Measurements from ENCODE around the gene SPRYD3.

SPRYD3 gene

DNA sequence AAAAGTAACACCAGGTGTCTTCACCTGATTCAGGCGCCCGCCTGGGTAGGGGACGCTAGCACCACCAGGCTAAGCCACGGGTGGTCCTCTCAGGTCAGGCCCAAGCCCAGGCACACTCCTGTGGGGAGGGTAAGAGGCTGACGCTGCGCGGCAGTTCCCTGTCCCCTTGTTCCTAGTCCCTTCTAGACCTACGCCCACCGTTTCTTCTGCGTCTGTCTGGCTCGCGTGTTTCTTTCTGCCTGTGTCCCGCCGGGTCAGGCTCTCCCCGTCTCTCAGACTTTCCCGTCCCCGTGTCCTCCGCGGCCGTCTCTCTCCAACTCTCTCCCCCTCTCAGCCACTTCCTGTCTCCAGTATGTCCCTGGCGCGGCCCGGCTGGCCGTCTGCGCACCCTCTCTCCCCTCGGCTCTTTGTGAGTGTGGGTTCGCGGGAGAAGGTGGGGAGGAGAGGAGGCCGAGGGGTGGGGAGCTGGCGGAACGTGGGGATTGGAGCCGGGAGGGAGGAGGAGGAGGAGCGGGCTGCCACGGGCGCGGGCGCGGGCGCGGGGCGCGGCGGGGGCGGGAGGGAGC lies 32.5 kb downstream of the SPRYD3 start (continued):
- TF ChIP-seq ZNF596 (tag by site-specific recombination; IDR thresholded peaks at IDR 0.05) (no peak), ZNF311 (tag by site-specific recombination; IDR thresholded peaks at IDR 0.05; ENCODE audit: borderline replicate concordance) (no peak), ZNF341 (tag by site-specific recombination; IDR thresholded peaks at IDR 0.05; ENCODE audit: low read depth) (peak; percentile 62), KLF8 (tag by site-specific recombination; IDR thresholded peaks at IDR 0.05) (peak; percentile 76), ZFHX2 (tag by site-specific recombination; conservative IDR thresholded peaks at IDR 0.05) (peak; percentile 83), ZBTB7A (tag by site-specific recombination; IDR thresholded peaks at IDR 0.05; ENCODE audit: low read depth) (0 out of 2 replicates have a peak, but pooled peaks have one; percentile 16), ZXDB (tag by site-specific recombination; IDR thresholded peaks at IDR 0.05) (peak; percentile 66), ZNF571 (tag by site-specific recombination; IDR thresholded peaks at IDR 0.05) (no peak), ZNF76 (tag by site-specific recombination; IDR thresholded peaks at IDR 0.05; ENCODE audit: borderline replicate concordance, low read depth) (peak; percentile 51; the same call in 1 of the 2 replicates), HOXC10 (CRISPR knock-in tag; IDR thresholded peaks at IDR 0.05) (no peak), ZNF223 (tag by site-specific recombination; IDR thresholded peaks at IDR 0.05) (no peak), ZBTB17 (tag by site-specific recombination; IDR thresholded peaks at IDR 0.05) (peak; percentile 60), KLF16 (tag by site-specific recombination; IDR thresholded peaks at IDR 0.05) (peak; percentile 69), ZNF362 (tag by site-specific recombination; IDR thresholded peaks at IDR 0.05) (no peak), KLF9 (tag by site-specific recombination; IDR thresholded peaks at IDR 0.05; ENCODE audit: low read depth) (0 out of 2 replicates have a peak, but pooled peaks have one; percentile 34), ZNF777 (tag by site-specific recombination; IDR thresholded peaks at IDR 0.05; ENCODE audit: borderline replicate concordance) (peak; percentile 75; the same call in 1 of the 2 replicates), ZNF843 (tag by site-specific recombination; IDR thresholded peaks at IDR 0.05) (no peak; the same call in 1 of the 2 replicates), ZFP69B (tag by site-specific recombination; IDR thresholded peaks at IDR 0.05) (peak; percentile 71), PRDM6 (tag by site-specific recombination; IDR thresholded peaks at IDR 0.05) (no peak), CTCF (tag by site-specific recombination; IDR thresholded peaks at IDR 0.05) (peak; percentile 22; the same call in 1 of the 2 replicates), ZNF121 (tag by site-specific recombination; IDR thresholded peaks at IDR 0.05) (no peak), KLF1 (tag by site-specific recombination; IDR thresholded peaks at IDR 0.05) (peak; percentile 55), ZNF24 (tag by site-specific recombination; IDR thresholded peaks at IDR 0.05) (peak; percentile 70), ZNF837 (tag by site-specific recombination; IDR thresholded peaks at IDR 0.05) (no peak), ZNF19 (tag by site-specific recombination; IDR thresholded peaks at IDR 0.05; ENCODE audit: low read depth) (no peak), SP7 (tag by site-specific recombination; IDR thresholded peaks at IDR 0.05) (peak; percentile 67), ZNF214 (tag by site-specific recombination; IDR thresholded peaks at IDR 0.05; ENCODE audit: borderline replicate concordance) (no peak), ZEB2 (tag by site-specific recombination; IDR thresholded peaks at IDR 0.05) (peak; percentile 78; the same call in 1 of the 2 replicates), GLIS1 (tag by site-specific recombination; IDR thresholded peaks at IDR 0.05) (peak; percentile 82), ZNF610 (tag by site-specific recombination; IDR thresholded peaks at IDR 0.05; ENCODE audit: borderline replicate concordance) (no peak), SP2 (tag by site-specific recombination; IDR thresholded peaks at IDR 0.05) (peak; percentile 63), ZNF529 (tag by site-specific recombination; IDR thresholded peaks at IDR 0.05; ENCODE audit: insufficient replicate concordance) (no peak), ZNF664 (tag by site-specific recombination; IDR thresholded peaks at IDR 0.05) (no peak)
- TF ChIP-seq, protein P1, sequence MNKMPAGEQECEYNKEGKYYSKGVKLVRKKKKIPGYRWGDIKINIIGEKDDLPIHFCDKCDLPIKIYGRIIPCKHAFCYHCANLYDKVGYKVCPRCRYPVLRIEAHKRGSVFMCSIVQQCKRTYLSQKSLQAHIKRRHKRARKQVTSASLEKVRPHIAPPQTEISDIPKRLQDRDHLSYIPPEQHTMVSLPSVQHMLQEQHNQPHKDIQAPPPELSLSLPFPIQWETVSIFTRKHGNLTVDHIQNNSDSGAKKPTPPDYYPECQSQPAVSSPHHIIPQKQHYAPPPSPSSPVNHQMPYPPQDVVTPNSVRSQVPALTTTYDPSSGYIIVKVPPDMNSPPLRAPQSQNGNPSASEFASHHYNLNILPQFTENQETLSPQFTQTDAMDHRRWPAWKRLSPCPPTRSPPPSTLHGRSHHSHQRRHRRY (tag by site-specific recombination; IDR thresholded peaks at IDR 0.05), result no peak
- TF ChIP-seq, protein P2, sequence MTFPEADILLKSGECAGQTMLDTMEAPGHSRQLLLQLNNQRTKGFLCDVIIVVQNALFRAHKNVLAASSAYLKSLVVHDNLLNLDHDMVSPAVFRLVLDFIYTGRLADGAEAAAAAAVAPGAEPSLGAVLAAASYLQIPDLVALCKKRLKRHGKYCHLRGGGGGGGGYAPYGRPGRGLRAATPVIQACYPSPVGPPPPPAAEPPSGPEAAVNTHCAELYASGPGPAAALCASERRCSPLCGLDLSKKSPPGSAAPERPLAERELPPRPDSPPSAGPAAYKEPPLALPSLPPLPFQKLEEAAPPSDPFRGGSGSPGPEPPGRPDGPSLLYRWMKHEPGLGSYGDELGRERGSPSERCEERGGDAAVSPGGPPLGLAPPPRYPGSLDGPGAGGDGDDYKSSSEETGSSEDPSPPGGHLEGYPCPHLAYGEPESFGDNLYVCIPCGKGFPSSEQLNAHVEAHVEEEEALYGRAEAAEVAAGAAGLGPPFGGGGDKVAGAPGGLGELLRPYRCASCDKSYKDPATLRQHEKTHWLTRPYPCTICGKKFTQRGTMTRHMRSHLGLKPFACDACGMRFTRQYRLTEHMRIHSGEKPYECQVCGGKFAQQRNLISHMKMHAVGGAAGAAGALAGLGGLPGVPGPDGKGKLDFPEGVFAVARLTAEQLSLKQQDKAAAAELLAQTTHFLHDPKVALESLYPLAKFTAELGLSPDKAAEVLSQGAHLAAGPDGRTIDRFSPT (tag by site-specific recombination; IDR thresholded peaks at IDR 0.05), result no peak
